Stimulated activated CD8-positive, alpha-beta memory T cell treated with anti-CD3 and anti-CD28 coated beads, Interleukin-15, amount 100 ng/mL, for 48 hours (primary cell): ENCODE data around the gene SRL.
"Not testable (repeated sequence)": the region's sequence is repeated elsewhere in the genome, so short reads cannot be mapped to it uniquely, and the experiment has no call there.

Source experiments
- DNase-seq, 2 donors: peaks; one replicate each; pipeline ENCODE4 v3.0.0-alpha.2; 2020; ENCODE audit warnings: low read depth in 2 of 2

Gene SRL

DNA sequence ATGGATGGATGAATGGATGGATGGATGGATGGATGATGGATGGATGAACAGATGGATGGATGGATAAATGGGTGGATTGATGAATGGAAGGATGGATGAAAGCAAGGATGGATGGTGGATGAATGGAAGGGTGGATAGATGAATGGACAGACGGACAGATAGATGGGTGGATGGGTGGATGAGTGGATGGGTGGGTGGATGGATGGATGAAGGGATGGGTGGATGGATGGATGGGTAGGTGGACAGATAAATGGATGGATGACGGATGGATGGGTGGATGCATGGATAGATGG lies 14.9 kb downstream of the SRL start:
- DNase-seq, result no peak

DNA sequence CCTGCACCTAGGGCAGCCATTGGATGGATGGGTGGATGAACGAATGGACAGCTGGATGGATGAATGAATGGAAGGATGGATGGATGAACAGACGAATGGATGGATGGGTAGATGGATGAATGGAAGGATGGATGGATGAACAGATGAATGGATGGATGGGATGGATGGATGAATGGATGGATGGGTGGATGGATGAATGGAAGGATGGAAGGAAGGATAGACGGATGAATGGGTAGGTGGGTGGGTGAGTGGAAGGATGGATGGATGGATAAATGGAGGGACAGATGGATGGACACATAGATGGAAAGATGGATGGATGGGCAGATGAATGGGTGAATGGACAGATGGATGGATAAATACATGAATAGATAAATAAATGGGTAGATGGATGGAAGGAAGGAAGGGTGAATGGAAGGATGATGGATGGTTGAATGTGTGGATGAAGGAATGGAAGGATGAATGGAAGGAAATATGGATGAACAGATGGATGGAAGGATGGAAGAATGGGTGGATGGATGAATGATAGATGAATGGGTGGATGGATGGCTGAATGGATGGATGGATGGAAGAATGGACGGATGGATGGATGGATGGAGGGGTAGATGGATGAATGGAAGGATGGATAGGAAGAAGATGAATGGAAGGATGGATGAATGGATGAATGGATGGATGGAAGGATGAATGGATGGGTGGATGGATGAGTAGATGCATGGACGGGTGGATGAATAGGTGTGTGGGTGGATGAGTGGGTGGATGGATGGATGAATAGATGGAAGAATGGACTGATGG lies 15.4 kb downstream of the SRL start:
- no peak for DNase-seq

DNA sequence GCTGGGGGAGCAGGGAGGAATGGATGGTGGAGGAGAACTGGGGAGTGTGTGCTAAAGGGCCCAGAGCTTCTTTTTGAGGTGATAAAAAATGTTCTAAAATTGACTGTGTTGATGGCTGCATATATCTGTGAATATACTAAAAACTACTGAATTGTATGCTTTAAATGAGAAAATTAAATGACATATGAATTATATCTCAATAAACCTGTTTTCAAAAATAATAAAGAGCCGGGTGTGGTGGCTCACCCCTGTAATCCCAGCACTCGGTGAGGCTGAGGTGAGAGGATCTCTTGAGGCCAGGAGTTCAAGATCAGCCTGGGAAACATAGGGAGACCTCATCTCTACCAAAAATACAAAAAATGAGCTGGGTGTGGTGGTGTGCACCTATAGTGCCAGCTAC lies 16.8 kb downstream of the SRL start:
- no peak for DNase-seq

DNA sequence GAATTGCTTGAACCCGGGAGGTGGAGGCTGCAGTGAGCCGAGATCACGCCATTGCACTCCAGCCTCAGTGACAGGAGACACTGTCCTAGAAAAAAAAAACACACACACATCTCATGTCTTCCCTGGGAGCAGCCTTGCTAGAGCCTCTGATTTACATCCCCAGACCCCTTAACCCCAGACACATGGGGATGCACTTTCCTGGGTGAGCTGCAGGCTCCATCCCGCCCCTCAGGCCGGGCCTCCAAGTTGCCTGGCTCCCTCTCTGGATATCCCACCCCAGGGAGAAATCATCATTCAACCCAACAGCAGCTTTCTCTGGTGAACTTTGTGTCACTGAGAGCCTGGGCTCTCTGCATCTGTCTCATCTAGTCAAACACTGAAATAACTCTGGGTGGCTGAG lies 21.5 kb downstream of the SRL start:
- DNase-seq, result no peak

DNA sequence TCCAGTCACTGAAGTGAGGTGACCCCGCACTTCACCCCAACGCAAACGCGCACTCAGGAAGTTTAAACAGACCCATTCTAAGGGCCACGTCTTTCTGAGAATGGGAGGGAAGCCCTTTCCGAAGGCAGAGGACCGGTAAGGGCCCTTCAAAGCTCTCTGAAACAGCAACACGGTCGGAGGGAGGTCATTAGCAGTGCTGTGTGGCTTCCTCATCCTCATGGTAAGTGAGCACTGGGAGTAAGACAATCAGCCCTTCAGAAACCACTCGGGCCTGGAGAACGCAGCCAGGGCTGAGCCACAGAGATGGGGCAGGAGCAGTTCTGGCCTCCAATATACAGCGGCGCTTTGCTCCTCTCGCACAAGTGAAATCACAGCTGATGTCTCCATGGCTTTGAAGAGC lies 23.7 kb downstream of the SRL start:
- no peak for DNase-seq

DNA sequence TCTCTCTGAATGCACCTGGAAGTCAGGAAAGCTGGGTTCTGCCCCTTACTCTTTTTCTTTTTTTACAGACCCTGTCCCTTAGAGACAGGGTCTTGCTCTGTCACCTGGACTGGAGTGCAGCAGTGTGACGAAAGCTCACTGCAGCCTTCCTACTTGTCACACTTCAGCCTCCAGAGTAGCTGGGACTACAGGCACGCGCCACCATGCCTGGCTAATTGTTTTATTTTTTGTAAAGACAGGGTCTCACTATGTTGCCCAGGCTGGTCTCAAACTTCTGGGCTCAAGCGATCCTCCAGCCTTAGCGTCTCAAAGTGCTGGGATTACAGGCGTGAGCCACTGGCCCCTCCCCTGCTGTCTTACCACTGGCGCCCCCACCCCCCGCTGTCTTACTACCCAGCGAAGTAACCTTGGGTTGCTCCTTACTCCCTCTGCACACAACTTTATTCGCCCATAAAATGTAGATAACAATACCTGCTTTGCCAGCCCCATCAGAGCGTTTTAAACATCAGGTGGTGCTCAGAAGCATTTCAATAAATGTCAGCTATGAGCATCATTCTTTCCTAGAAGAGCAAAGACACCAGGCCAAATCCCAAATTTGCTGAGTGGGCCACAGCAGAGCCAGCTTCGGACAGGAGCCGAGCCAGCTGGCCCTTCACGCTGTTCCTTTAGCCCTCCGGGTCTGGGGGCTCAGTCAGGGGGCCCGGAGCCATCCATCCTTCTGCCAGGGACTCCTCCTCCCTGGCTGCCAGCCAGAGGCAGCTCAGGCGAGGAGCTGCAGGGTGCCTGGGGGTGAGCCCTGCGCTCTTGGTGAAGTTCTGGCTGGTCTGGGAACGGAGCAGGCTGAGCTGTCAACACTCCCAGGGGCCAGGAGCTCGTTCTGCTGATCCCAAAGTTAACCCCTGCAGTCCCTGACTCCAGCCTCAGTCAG lies 24.4 kb downstream of the SRL start:
- no peak for DNase-seq

DNA sequence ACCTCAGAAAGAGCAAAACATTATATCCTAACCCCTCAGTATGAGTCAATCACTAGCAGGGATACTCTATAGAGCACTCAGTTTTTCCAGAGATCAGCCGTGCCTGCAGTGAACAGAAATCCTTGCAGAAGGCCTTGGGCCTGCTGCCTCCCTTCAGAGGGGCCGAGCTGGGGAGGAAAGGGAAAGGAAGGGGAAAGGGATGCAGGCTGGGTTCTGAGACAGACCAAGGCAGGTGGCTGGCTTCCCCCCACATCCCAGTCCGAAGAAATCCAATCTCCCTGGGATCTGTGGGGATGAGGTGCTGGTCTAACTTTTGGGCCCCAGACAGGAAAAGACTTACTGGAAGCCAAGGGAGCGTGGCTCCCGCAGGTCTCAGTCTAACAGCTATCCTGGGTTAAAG lies 25.3 kb downstream of the SRL start:
- no peak for DNase-seq

DNA sequence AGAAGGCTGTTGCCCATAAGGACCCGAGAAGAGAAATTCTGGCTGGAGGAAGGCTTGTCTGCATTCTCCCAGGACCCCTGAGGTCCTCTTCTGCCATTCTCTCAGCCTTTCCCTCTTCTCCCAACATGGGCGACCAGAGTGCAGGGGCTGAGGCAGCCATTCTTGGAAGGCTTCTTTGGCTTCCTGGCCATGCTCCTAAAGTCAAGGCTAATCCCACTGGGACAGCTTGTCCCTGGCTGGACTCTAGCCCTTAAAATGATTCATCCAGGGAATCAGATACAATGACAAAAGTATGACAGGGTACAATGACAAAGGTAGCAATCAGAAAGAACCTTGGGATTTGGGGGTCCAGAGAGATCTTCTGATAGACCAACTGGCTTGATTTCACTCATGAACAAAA lies 26.8 kb downstream of the SRL start:
- DNase-seq, result no peak

DNA sequence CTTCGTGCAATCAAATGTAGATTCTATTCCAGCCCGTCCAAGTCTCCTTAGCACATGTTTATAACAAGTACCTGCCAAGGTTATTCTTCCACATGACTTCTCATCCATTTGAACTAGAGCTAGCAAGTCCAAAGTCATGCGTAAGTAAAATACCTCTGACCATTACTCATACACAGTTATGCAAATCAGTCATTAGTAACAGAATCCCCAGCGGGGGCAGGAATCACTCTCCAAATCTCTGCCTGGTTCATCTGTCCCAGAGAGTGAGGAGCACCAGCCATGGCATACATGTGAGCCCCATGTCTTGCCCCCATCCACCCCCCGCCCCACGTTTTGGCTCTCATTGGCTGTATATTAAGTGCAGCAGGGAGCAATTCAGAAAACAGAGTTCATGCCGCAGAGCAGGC lies 27.7 kb downstream of the SRL start:
- no peak for DNase-seq

DNA sequence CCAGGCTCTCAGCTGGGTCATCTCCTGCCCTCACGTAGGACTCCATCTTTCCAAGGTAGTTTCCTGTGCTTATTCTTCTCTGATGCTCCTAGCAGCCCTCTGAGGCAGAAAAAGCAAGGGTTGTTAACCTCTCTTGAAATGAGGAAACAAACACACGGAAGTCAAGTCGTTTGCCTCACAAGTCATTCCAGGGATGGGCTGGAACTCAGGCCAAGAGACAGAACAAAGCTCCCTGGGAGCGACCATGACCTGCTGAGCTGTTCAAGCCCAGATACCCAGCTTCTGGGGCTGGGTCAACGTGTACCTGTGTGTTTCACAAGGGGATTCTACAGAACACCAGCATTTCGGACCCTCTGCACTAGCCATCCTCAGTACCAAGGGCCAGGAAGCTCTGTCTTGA lies 28.1 kb downstream of the SRL start:
- no peak for DNase-seq

DNA sequence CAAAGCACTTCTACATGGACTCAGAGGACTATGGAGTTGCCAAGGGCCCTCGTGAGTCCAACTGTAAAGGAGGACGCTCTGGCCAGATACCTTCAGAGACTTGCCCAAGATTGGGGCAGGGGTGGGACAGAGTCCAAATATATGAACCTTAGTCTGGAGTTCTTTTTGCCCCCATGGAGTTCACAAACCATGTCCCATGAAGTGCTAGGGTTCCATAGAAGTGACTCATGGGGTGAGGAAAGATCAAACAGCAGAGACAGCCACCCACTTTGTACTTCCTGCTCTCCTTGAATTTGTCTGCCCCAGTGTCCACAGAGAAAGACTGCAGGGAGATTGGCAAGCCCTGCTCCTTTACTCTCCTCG lies 29.0 kb downstream of the SRL start:
- no peak for DNase-seq

DNA sequence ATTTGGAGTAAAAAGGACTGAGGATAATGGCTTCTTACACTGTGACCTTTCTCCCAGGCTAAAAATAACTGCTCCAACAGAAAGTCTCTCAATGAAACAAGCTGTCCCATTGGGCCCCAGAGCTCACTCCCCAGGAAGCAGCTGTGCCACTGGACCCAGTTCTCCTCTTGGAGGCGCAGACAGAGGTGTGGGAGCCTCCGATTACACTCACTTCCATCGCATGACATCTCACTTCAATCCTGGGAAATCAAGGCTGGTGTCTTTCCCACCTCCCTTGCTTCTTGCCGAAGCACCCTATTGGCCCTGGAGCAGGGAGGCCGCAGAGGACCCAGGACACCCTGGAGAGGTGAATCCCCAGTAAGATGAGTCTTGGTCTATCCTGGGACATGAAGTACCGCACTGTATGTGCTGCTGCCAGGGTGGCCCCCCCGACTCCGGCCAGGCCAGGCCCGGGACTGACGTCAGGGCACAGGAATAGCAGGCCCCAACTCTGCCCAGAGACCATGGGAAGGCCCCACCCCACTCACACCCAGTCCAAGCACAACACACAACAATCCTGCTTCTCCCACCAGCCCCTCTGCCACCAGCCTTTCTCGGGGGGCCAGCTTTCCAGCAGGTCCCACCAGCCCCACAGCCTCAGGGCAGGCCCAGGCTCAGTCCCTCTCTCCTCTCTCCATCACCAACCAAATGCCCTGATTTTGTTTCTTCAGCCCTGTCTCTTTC lies 29.5 kb downstream of the SRL start:
- no peak for DNase-seq

DNA sequence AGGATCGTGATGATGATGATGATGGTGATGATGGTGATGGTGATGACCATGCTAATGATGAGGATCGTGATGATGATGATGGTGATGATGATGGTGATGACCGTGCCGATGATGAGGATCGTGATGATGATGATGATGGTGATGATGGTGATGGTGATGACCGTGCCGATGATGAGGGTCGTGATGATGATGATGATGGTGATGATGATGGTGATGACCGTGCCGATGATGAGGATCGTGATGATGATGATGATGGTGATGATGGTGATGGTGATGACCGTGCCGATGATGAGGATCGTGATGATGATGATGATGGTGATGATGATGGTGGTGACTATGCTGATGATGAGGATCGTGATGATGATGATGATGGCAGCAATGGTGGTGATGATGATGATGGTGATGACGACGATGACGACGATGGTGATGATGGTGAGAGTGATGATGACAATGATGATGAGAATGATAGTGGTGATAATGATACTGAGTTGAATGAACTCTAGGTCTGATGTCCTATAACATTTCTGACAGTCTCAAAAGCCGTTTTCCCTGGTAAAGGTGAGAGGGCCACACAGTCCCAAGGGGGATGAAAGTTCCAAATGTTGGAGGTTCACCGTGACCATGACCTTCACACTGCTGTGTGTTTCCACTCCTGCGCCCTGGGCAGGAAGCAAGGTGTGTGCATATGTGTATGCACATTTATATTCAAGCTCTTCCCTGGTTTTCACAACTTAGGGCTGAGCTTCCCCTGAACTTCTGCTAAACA lies 30.3 kb downstream of the SRL start:
- DNase-seq, result not testable (repeated sequence)

DNA sequence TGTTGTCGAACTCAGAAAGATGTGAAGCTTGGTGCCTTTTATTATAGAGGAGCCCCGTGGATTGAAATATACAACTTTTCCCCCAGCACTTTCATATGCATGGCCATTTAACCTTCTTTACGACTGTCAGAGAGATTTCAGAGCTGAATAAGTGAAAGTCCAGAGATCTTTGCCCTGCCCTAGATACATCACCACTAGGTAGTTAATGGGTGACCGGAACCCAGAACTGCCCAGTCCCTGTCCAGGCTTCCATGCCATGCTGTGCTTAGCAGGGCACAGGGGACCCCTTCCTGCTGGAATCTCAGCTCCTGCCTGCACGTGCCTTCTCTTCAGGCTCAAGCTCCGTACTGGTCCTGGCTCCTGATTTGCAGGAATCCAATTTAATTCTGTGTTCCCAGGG lies 32.2 kb downstream of the SRL start:
- no peak for DNase-seq

DNA sequence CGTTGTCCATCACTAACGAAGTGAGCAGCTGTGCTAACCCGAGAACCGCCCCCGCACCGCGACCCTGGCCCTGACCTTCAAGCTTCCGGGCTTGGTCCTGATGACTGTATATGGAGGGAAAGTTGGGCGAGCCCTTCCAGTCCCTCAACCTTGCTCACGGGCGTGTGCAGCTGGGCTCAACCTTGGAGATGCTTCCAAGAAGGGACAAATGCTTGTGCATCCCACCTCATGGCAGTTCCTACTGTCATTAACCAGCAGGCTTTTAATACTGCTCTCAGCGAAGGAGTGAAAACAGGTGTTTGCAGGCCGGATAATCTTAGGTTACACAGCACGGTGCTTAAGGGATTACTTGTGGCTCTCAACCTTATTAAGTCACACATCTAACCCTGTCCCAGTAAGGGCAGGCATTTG lies 33.5 kb downstream of the SRL start:
- DNase-seq, result no peak

DNA sequence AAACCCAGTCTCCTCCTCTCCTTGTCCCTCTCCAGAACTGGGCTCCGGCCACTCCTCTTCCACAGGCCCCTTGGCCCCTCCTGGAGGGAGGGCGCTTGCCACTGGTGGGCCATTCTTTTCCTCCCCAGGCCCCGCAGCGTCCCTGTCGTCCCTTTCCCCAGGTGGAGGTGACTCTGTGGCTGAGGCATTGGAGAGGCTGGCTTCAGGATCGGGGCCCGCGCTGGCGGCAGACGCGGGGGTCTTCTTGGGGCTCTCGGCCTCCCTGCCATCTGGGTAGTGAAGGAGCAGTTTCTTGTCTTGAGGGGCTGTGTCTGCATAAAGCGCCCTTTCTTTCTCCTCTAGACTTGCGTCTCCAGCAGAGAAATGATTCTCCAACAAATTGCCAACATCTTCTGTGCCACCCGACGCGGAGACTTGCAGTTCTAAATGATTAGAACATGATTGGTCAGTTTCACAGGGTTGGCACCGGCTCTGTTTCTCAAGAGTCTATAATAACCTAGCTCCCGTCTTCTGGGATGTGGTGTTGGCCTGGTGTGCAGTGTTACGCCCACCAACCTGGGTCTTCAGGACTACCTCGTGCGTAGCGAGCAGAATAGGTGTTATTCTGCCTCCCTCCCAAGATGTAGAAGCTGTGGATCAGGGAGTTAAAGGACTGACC lies 34.1 kb downstream of the SRL start:
- no peak for DNase-seq

DNA sequence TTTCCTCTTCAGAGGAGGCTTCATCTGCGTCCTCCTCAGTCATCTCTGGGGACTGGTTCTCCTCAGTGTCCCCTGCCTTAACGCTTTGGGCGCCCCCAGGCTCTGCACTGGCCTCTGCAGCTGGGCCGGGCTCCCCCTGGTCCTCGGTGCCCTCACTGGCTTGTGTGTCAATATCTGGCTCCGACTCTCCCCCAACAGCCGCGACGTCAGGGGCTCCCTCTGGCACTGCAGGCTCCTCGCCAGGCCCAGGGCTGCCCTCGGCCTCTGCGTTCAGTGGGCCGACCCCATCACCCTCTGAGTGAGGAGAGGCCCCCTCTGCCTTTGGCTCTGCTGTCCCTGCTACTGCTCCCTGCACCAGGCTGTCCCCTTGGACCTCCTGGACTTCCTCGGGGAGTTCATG lies 34.7 kb downstream of the SRL start:
- DNase-seq, result no peak

DNA sequence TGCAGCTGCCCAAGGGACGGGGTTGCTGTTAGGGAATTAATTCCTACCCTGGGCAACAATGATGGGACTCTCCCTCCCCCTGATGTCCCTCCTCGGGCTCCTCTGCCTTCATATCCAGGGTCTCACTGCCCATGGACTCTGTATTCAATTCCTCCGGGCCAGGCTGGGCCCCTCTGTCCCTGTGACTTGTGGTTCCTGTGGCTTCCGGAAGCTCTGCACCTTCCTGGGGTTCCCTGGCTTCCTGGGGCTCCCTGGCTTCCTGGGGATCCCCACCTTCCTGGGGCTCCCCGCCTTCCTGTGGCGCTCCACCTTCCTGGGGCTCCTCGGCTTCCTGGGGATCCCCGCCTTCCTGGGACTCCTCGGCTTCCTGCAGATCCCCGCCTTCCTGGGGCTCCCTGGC lies 35.2 kb downstream of the SRL start:
- DNase-seq, result no peak

DNA sequence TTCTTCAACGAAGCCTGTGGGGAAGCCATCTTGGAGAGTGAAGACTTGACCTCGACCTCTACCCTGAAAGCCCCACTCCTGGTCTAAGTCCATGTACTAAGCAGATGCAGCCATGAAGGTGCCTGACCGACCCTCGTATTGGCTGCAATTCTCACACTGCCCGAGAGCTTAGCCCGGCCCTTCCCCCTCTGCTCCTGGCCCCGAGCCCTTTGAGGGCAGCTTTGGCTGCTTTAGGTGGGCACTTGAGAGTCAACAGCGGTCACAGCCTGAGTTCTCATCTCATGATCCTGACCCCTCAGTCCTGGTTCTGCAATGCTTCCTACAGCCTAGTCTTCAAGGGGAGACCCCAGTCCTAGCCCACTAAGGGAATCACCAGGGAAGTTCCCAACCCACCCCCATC lies 35.9 kb downstream of the SRL start:
- no peak for DNase-seq

DNA sequence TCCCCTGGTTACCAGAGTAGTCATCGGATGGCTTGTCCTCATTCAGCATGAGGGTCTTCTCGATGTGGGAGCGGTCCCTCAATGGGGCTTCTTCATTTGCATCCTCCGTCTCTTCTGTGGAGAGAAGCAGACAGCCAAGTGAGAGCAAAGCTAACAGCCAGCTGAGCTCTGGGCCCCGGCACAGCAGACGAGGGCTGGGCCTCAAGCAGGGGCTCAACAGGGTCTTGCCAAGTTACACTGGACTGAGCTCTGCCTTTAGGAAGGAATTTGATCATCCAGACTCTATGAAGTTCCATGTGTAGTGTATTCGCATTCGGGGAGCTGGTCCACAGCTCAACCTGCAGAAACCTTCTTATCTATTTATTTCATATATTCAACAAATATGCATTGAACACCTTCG lies 37.4 kb downstream of the SRL start:
- DNase-seq, result no peak

DNA sequence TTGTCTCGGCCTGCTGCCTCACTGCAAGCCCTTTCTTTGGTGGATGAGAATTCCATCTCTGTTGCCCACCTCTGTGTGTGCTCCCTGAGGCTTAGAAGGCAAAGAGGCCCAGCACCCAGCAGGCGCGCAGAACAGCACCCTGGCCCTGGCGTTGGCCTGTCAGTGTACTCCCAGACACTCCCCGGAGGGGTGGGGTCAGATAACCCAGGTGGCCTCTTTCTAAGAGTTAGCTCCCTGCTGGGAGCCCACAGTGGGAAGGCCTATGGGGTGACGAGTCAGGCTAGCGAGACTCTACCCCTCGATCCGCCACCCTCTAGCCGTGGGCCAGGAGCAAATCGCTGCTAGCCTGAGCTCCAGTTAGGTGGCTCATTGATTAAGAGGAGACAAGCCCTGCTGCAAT lies 38.1 kb downstream of the SRL start:
- no peak for DNase-seq
